Stomach (tissue), 4 donors: ENCODE results near the gene ZNF761.
"Not testable (repeated sequence)": the region's sequence is repeated elsewhere in the genome, so short reads cannot be mapped to it uniquely, and the experiment has no call there.

Source experiments
- EP300 ChIP-seq: sonication (generic); formaldehyde crosslinking; IDR thresholded peaks from one replicate; pipeline ENCODE4 v1.6.1; 2017; ENCODE audit warnings: antibody characterized with exemption
- POLR2A ChIP-seq, 4 donors: fragments of 450-650 bp; IDR thresholded peaks; one replicate each; pipeline ENCODE4 v1.6.1; 2016; ENCODE audit warnings: antibody characterized with exemption in 4 of 4, control low read depth in 2 of 4, mild to moderate bottlenecking in 1 of 4, moderate library complexity in 1 of 4
- TF ChIP-seq, protein P1 (sequence below), 7 experiments: fragments of 450-650 bp in 4 of 7; fragments of 200-600 bp in 3 of 7; sonication (generic) in 3 of 7; IDR thresholded peaks; one replicate each; pipeline ENCODE4 v1.5.1; 2016 to 2019; ENCODE audit warnings: antibody characterized with exemption in 7 of 7, control low read depth in 2 of 7, mild to moderate bottlenecking in 1 of 7

DNA sequence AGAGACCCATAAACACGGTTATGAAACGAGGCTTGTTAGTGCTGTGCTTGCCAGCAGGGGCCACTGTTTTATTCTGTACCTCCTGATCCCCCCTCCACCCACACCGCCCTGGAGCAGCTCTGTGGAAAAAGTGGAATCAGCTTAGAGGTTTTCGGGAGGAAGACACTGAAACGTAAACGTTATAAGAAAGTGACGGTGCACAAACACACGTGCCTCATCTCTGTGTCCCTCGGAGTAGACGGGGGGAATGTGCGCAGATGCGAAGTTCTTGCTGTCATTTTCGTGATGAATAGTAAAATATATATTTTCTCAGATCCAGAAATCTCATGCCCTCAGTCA lies 72.5 kb downstream of the ZNF761 start:
- not testable (repeated sequence) for TF ChIP-seq POLR2A (IDR thresholded peaks at IDR 0.05); EP300
- TF ChIP-seq, protein P1, sequence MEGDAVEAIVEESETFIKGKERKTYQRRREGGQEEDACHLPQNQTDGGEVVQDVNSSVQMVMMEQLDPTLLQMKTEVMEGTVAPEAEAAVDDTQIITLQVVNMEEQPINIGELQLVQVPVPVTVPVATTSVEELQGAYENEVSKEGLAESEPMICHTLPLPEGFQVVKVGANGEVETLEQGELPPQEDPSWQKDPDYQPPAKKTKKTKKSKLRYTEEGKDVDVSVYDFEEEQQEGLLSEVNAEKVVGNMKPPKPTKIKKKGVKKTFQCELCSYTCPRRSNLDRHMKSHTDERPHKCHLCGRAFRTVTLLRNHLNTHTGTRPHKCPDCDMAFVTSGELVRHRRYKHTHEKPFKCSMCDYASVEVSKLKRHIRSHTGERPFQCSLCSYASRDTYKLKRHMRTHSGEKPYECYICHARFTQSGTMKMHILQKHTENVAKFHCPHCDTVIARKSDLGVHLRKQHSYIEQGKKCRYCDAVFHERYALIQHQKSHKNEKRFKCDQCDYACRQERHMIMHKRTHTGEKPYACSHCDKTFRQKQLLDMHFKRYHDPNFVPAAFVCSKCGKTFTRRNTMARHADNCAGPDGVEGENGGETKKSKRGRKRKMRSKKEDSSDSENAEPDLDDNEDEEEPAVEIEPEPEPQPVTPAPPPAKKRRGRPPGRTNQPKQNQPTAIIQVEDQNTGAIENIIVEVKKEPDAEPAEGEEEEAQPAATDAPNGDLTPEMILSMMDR (IDR thresholded peaks at IDR 0.05) = not testable (repeated sequence)
